ENCODE results near the gene TLN1.

The TLN1 gene

DNA sequence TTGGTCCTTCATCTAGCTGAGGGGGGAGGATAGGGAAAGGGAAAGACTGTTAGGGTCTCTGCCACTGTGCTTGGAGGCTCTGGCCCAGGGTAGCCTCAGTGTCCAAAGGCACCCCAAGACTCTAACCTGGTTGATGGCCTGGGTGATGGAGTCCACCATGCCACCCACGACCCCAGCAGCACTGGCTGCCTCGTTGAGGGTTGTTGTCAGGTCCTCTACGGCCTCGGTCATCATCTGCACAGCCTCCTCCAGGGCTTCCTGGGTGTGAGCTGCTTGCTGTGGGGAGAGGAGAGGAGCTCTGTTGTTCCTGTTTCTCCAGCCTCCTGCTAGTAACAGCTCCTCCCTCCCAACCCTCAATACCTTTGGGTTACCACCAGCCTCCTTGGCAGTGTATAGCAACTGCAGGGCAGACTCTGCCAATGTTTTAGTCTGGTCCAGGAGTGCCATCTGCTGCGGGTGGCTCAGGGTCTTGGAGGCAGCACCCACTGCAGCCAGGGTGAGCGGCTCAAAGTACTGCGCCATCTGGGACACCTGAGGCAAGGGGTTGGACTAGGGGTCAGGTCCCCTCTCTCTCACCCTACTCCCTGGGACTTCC, 26.1 kb downstream of the TLN1 start:
- TF ChIP-seq, protein P1, sequence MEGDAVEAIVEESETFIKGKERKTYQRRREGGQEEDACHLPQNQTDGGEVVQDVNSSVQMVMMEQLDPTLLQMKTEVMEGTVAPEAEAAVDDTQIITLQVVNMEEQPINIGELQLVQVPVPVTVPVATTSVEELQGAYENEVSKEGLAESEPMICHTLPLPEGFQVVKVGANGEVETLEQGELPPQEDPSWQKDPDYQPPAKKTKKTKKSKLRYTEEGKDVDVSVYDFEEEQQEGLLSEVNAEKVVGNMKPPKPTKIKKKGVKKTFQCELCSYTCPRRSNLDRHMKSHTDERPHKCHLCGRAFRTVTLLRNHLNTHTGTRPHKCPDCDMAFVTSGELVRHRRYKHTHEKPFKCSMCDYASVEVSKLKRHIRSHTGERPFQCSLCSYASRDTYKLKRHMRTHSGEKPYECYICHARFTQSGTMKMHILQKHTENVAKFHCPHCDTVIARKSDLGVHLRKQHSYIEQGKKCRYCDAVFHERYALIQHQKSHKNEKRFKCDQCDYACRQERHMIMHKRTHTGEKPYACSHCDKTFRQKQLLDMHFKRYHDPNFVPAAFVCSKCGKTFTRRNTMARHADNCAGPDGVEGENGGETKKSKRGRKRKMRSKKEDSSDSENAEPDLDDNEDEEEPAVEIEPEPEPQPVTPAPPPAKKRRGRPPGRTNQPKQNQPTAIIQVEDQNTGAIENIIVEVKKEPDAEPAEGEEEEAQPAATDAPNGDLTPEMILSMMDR (conservative IDR thresholded peaks at IDR 0.05; ENCODE audit: control insufficient read depth, insufficient read depth, low read depth, low read length): no peak
- no peak overlapping the region for H3K4me3 ChIP-seq (ENCODE audit: control insufficient read depth, low read depth, low read length)
- DNase-seq (ENCODE audit: low read depth): no peak

DNA sequence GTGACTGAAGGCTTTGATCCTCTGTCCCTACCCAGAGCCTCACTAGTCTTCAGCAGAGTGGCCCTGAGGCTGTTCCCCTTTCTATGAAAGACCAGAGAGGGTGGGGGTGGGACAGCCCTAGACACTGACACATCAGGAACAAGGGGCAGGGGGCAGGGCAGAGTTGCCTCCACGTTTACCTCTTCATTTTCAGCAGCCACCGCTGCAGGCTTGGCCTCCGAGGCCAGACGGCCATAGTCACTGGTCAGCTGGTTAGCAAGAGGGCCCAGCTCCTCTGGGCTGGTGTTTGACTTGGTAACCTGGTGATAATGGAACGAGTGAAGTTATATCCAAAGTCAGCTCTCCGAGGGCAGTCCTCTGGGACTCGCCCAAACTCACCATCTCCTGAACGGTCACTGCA, 26.6 kb downstream of the TLN1 start:
- DNase-seq (ENCODE audit: low read depth): no peak
- H3K4me3 ChIP-seq (ENCODE audit: control insufficient read depth, low read depth, low read length): no peak overlapping the region
- TF ChIP-seq, protein P1 (conservative IDR thresholded peaks at IDR 0.05; ENCODE audit: control insufficient read depth, insufficient read depth, low read depth, low read length): no peak

DNA sequence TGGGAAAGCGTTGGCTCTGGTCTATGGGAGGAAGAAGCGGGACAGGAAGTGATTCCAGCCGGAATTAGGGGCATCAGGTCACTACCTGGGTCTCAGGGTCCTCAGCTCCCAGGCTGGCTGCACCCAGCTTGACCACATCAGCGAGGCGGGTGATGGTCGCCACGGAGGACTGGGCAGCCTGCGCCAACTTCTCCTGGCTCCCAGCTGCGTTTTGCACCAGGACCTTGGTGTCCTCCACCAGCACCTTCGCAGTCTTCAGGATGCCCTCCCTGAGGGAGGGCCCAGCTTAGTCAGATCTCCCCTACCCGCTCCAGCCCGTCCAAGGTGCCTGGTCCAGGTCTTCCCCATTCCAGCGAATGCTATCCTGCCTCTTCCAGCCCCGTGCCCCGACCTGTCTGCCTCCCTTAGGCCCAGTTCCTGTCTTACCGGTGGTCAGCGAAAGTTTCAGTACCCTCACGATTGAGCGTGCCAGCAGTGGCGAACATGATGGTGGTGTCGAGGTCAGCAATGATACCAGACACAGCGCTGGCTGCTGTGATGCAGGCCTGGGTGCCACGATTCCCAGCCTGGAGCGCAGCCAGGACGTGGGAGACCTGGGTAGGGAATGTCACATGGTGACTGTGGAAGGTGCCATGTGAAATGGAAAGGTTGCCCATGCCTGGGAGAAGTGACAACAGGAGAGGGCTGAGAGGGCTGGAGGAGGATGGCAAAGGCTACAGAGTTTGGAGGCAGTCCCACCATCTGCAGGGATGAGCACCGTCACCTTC, 27.9 kb downstream of the TLN1 start:
- TF ChIP-seq, protein P1 (conservative IDR thresholded peaks at IDR 0.05; ENCODE audit: control insufficient read depth, insufficient read depth, low read depth, low read length): no peak
- no peak for DNase-seq (ENCODE audit: low read depth)
- no peak overlapping the region for H3K4me3 ChIP-seq (ENCODE audit: control insufficient read depth, low read depth, low read length)

DNA sequence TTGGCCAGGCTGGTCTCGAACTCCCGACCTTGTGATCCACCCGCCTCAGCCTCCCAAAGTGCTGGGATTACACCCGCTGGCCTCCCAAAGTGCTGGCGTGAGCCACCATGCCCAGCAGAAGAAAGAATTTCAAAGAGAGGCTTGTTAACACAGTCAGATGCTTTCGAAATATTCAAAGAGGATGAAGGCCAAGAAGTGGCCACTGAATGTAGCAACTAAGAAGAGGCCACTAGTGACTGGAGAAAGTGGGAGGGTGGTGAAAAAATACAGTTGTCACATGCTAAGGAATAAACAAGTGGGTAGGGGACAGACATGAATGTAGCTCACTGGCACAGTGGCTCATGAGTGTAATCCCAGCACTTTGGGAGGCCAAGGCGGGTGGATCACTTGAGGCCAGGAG, 29.3 kb downstream of the TLN1 start:
- DNase-seq (ENCODE audit: low read depth): no peak
- TF ChIP-seq, protein P1 (conservative IDR thresholded peaks at IDR 0.05; ENCODE audit: control insufficient read depth, insufficient read depth, low read depth, low read length): no peak
- H3K4me3 ChIP-seq (ENCODE audit: control insufficient read depth, low read depth, low read length): no peak overlapping the region

DNA sequence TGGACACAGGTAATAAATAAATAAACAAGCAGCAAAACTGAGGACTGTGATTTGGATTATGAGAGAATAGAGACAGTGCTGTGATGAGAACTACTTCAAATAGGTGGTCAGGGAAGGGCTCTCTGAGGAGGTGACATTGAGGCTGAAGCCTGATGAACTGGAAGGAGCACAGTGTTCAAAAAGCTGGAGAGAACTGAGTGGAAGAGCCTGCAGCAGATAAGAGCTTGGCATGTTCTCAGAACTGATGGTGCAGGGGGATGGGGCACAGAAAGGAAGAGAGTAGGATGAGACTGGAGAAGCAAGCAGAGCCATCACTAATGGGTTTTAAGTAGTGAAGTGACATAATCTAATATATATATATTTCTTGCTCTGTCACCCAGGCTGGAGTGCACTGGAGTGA, 31.1 kb downstream of the TLN1 start:
- DNase-seq (ENCODE audit: low read depth): no peak
- TF ChIP-seq, protein P1 (conservative IDR thresholded peaks at IDR 0.05; ENCODE audit: control insufficient read depth, insufficient read depth, low read depth, low read length): no peak
- no peak overlapping the region for H3K4me3 ChIP-seq (ENCODE audit: control insufficient read depth, low read depth, low read length)

DNA sequence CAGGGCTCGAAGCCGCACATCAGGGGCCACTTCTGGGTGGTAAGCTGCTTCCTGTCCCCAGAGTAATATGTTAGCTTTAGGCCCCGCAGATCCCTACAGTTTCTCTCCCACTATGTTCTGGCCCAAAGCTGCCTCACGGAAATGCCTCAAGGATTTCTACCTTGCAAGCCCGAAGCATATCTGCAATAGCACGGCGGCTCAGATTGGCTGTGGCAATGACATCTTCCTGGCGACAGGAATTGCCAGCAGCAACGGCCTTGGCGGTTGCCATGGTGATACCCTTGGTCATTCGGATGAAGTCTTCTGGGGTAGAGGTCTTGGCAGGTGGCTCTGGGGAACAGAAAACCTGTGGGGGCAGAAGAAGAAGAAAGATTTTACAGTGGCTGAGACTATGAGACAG, 32.0 kb downstream of the TLN1 start:
- H3K4me3 ChIP-seq (ENCODE audit: control insufficient read depth, low read depth, low read length): no peak overlapping the region
- no peak for DNase-seq (ENCODE audit: low read depth)
- TF ChIP-seq, protein P1 (conservative IDR thresholded peaks at IDR 0.05; ENCODE audit: control insufficient read depth, insufficient read depth, low read depth, low read length): no peak
